HG03066 (cell line): Measurements from ENCODE around the gene IL16.

Source experiments
- ATAC-seq: cut with Tn5 transposase; IDR thresholded peaks from one replicate; pipeline ENCODE4 v1.9.1; 2021; ENCODE audit warnings: low read depth; ENCODE audit not compliant: unreplicated experiment

The IL16 gene

DNA sequence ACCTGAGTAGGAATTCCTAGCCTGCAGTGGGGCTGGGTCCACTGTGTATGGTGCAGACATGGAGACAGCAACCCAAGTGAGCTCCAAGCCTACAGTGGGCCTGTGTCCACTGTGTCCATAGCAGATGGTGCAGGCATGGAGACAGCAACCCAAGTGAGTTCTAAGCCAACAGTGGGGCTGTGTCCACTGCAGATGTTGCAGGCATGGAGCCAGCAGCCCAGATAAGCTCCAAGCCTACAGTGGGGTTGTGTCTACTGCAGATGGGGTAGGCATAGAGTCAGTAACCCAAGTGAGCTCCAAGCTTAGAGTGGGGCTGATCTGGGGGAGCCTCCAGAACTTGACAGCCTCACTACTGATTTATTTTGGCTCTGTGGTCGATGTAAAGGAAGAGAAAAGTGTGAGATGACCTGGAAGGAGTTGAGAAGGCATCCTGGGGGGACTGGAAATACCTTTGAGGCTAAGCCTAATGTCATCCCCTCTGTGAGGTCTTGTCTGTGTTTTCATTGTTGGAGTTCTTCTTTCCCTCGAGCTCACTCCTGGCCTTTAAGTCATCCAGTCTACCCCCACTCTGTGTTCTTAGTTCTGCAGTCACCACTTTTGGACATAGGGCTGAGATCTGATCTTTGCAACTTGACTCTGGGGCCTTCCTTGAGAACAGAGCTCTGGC, 22.4 kb upstream of the IL16 start:
- no peak for ATAC-seq

DNA sequence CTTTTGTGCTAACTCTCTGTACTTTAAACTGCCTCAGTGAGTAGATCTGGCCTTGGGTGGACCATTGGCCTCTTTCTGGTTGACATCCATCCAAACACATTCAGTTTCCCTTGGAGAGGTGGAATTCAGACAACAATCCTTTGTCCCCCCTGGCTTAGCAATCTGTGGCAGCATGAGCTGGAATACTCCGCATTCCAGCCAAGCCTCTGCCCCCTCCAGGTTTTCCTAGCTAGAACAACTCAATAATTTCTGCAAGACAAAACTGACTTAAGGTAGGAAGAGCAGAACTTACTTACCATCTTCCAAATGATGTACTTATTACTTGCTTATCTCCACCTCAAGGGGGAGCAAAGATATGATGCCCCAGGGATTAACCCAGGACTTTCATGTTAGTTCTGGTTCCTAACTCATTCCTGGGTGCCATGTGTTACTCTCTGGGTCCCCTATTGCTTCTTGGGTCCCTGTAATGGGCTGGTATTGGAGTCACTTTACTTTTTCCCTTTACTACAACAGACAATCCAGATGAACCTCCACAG, 21.8 kb upstream of the IL16 start:
- no peak for ATAC-seq

DNA sequence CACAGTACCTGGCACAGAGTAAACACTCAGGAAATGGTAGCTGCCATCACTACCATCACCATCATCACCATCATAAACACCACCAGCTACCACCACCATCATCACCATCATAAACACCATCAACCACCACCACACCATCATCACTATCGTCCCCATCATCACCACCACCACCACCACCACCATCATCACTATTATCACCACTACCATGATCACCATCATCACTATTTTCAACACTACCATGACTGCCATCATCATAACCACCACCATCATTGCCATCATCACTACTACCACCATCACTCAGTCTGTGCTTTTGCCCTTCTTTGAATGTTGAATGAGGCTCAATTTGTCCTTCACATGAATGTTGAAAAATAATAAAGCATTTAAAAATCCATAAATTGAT, 21.2 kb upstream of the IL16 start:
- ATAC-seq, result no peak

DNA sequence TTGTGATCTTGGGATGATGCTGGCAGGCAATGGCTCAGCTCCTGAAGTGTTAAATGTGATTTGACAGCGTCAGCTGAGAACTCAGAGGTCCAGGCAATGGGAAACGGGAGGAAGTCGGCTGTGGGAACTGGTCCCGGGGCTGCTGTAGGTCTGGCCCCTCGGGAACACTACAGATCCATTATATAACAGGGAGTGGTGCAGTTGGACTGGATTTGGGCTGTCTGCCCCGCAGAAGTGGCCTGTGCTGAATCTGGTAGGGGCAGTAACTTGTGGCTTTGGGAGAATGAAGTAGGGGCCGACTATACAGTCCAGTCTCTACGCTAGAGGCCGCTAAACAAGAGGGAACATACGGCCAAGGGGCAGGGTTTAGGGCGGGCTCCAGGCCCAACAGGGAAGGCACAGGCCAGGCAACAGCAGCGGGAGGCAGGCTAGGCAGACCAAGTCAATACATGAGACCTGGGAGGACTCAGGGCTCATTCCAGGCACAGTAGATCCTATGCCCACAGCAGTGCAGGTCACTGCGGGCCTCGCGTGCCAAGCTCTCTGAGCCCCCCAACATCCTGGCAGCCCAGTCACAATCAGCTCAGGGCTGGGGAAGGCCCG, 20.3 kb upstream of the IL16 start:
- no peak for ATAC-seq

DNA sequence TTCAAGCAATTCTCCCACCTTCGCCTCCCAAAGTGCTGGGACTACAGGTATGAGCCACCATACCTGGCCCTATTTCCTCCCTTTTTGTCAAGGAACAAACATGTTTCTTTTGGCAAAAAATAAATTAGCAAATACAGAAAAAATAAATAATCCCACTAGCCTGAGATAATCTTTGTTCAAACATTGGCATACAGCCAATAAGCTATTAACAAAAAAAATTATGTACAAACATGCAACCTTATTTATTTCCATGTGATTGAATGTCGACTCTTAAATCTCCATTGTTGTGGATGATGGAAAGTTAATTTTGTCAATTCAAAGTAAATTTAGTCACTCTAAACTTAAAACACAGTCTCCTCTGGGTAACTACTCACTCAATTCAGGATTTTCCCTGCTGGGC, 18.3 kb upstream of the IL16 start:
- no peak for ATAC-seq

DNA sequence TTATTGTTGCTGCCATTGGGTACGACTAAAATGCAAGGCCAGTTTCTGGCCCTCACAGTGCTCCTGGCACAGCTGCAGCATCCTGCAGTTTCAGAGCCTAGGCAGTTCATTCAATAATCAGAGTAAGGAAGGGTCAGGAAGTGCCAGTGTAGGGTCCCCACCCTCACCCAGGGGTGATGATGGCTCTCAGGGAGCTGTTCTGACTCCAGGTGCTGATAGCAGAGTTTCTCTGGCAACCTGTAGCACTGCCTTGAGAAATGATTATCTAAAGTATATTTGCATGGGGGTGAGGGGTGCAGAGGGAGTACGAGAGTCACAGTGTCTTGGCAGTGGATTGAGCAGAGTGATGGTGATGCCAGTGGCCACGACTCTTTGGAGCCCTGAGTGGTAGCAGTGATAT, 15.5 kb upstream of the IL16 start:
- ATAC-seq, result no peak

DNA sequence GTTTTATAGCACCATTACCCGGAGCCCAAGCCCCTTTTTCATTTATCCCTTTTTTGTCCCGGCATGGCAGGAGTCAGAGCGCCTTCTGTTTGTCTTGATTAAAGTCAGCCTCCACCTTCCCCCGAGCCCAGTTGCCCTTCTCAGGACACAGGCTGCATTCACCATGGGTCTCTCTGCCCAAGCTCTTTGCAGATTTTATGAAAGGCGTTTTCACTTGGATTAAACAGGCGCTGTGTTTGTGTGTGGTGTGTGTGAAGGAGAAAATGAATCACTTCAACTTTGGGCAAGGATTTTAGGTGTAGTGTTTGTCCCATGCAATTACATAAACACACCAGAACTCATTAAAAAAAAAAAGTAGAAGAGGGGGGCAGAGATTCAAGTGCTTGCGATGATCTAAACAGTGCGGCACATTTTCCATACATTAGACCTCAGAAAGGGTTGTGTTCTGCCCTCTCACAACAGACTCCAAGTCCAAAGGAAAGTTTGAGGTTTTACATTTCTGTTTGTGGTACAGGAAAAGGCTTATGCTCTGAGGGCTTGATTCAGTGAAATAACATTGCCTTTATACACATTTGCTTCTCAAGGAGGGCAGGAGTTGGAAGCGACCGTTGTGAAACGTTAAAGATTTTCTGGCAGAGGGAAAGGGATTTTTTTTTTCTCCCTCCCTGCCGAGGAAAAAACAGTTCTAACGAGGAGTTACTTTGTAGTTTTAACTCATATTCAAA, 14.5 kb upstream of the IL16 start:
- no peak for ATAC-seq

DNA sequence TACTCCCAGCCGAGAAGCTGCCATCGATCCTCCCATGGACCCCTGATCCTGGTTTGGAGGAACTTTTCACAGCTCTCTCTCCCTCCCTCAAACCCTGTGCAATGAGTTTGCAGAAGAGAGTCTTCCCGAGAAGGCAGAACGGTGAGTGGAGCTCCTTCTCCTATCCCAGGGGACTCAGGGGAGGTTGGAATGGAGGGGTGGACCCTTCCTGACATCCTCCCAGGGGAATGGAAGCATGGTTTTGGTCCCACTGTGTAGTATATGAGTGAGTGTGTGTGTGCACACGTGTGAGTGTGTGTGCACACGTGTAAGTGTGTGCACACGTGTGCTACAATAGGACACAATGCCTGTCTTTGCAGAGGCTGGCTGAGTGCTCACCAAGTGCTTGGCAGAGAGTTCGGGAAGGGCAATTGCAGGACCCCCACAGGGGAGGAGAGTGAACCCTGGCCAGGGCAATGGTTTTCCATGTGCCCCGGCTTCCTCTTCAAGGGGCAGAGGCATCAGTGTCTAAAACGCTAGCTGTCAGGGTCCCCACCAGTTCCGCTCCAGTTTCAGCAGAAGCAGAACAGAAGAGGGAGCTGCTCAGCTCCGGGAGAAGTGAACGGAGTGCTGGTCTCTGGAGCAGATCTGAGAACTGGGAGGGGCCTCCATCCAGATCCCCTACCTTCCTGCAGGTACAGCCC, 13.8 kb upstream of the IL16 start:
- no peak for ATAC-seq

DNA sequence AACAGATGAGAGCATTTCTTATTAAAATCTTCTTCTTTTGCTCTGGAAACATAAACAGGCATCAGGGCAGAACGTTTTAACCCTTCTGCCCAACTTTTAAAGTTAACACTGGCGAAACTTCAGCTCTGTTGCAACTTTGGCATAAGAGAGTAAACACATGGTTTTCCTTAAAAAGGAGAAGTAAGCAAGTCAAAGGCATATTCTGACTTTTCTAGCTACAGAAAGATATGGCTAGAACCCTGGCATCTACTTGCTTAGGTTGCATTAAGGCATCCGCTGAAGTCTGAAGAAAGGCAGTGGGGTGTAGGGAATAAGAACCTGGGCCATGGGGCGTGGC, 13.3 kb upstream of the IL16 start:
- ATAC-seq, result no peak

DNA sequence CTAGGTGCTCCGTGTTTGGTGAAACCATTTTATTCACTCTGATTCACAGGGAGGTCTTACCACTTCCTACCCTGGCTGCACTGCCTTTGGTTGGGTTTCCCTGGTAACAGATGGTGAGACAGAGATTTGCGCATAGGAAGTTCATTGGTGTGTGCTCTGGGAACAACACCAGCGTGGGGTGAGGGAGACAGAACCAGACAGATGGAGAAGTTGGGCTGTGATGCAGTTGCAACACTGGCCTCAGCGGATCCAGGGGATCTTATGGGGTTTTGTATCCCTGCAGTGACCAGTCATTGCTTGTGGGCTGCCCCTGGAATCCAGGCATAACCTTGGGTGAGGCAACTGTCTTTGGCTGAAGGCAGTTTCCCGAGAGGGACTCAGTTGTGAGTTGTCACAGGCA, 12.5 kb upstream of the IL16 start:
- ATAC-seq, result no peak

DNA sequence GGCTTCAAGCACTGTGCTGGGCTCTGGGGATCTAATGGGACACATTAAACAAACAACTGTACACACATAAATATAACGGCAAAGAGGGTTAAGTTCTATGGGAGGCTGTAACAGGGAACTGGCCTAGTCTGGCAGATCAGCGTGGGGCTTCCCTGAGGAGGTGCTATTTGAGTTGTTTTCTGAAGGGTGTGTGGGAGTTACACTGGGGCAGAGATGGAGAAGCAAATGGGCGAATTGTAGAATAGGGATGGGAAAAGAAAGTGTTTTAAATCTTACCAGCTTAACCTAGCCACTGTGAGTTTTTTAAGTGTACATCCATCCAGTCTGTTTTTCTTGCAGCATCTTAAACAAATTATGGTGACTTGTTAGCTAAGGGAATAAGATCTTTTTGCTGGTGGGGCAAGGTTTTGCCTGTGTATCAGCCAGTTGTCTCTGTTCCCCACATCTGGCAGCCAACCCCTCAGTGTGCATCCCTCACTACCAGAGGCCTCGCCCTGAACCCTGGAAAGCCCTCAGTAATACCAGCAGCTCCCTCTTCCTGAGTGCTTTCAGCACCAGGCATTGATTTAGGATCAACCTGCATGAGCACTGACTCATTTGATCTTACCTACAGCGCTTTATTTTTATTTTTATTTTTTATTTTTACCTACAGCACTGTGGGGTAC, 10.9 kb upstream of the IL16 start:
- no peak for ATAC-seq

DNA sequence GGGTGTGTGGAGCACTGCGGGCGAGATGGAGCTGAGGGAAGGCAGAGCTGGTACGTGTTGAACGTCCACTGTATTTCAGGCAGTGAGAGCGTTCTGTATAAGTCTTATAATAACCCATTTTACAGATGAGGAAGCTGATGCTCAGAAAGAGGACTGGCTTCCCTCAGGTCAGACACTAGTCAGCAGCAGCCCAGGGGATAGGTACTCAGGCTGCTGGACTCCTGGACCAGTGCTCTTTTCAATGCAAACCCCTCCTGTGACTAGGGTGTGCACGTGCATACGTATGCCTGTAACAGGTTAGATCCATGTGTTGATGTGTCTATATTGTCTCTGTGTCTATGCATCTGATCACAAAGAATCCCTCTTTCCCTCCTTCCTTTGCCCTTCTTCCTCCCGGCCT, 8.3 kb upstream of the IL16 start:
- ATAC-seq, result no peak

DNA sequence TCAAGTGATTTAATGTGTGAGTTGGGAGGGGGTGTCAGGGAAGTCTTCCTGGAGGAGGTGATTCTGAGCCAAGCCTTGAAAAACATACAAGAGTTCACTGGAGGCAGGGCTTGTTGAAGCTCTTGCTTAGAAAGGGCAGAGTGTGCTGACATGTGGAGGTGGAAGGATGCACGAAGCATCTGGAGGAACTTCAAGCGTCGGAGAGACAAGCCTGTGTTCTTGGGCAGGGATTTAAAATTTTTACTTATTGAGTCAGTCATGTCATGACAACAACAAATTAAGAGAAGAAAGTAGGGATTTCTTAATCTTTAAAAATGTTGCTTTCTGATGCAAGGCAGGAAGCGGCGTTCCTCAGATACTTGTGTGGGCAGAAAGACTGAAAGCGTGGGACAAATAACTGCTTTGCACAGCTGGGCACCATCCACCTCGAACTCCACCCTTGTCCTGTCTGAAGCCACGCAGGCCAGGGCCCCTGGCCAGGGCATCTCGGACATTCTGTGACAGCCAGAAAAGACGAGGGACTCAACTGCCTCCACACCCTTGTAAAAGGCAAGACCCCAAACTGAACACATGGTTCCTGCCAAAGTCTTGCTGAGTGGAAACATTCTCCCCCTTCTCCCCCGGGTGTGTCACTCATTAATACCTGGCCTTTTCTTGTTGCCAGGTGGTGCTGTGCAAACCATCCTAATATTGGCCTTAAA, 6.9 kb upstream of the IL16 start:
- no peak for ATAC-seq

DNA sequence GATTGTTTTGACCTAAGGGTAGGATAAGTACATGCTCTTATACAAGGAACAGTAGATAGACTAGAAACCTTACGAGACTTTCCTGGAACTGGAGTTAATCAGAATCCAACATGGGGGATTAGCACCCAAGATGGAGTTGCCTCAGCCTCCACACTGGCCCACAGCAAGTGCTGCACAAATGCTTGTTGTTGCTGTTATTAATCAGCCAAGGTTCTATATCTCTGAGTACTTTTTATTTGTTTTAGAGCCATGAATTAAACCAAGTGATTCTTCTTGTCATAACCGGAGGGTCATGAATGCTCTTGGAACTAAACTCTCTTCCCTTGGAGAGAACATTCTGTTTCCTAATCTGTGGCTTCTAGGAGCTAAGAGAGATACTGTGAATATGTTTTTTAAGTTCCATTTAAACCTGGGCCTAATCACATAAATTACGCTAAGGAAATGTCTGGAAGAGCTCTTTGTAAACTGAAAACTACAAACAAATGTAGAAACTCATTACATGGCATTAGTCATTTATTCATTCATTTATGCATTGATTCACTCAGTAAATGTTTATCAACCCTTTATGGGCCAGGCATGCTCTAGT, 5.7 kb upstream of the IL16 start:
- ATAC-seq, result no peak

DNA sequence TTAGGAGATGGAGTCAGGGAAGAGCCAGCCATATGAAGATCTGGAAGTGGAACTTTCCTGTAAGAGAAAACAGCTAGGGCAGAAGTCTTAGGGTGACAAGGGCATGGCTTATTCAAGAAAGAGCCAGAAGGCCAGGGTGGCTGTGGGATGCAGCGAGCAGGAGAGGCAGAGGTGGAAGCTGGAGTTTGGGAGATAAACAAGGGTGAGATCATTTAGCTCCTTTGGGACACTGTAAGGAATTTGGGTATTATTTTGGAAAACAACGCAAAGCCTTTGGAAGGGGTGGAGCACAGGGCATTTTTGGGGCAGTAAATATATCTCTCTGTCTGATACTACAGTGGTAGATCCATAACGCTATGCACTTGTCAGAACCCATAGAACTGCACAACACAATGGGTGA, 5.0 kb upstream of the IL16 start:
- ATAC-seq, result no peak

DNA sequence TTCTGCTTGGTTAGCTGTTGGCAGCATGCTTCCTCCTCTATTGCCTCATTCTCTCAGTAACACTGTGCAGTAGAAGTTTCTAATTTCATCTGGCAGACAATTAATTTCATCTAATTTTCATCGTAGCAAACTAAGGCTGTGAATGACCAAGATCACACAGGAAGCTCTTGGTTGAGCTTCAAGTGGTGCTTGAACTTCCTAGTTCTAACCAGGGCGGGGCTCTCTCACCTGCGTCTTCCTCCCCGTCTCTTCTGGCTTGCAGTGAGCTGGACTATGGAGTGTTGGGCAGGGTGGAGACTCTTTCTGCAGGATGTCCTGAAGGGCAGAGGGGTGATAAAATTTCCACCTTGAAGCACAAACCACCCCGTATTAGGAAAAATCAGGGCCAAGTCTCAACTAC, 2.0 kb upstream of the IL16 start:
- no peak for ATAC-seq

DNA sequence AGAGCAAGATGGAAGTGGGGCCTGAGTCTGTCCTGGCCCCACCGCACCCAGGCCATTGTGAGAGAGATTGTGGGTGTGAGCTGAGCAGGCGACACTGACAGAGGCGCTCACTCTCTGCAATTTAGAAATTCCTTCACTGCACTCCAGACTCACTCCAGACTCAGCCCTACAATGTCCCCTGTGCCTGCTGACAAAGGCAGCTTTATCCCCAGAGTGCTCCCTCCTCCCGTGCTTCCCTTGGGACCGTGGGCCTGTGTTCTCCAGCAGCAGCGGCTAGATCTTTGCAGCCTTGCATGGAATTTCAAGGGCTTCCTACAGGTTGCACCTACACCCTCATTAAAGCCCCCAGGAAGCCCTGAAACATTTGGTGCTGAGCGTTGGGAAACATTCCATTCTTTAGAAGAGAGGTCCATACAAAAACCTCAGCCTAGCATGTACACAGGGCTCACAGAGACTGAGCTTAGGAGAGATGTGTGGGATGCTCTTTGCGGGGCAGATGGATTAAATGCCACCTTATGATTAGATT, 1.3 kb upstream of the IL16 start:
- no peak for ATAC-seq

DNA sequence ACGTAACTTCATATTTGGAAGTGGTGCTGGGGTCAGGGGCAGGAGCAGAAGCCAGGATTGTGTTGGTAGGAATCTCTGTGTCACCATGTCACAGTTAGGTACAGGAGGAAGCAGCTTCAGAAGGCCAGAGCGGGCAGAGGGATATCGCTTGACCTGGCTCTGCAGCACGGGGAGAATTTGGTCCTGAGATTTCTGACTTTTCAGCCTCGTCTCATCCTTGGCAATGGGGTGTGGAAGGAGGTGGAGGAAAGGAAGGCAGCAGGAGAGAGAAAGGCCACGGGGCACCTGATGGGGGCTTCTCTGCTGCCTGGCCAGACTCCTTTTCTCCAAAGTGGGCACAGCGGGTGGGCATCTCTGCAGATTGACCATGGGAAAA, 564 bp downstream of the IL16 start:
- no peak for ATAC-seq

DNA sequence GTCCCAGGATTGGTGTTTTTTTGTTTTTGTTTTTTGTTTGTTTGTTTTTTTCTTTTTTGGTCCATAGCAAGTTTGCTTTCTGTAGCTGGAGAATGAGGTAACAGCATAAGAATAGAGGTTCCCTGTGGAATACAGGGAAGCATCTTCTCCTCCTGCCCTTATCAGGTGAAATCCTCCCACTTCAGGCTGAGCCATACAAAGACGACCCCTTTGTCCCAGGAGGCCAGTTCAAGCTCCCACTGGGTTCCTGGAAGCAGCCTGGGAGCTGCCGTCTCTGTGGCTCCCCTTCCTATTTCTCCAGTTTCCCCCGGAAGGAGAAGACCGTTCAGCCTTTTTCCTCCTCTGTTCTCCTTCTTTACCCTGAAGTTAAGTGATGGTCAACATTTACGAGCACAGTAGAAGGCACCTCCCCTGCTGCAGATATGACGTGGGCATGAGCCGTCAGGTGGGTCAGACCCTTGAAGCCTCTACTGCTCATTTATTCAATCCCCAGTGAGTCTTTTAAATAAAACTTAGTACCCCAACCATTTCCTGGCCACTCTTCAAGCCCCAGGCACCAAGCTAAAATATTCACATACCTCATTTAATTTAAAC, 1.1 kb downstream of the IL16 start:
- ATAC-seq, result no peak
